Trophoblast cell (in vitro differentiated cells and primary cell): ENCODE results near the gene ASF1B.

ENCODE experiments used
- DNase-seq, 2 donors: peaks; one replicate each; pipeline ENCODE4 v3.0.0-alpha.2; 2016
- H2AFZ ChIP-seq: 2 replicates; pipeline ENCODE4 v1.6.1; 2013; ENCODE audit warnings: low read length, moderate library complexity, mild to moderate bottlenecking; ENCODE audit not compliant: insufficient read depth, poor library complexity
- H2AK5ac ChIP-seq: 2 replicates; pipeline ENCODE4 v1.6.1; 2013; ENCODE audit warnings: mild to moderate bottlenecking, low read length
- H2BK120ac ChIP-seq: 2 replicates; pipeline ENCODE4 v1.6.1; 2013; ENCODE audit warnings: low read length, mild to moderate bottlenecking, moderate library complexity; ENCODE audit not compliant: insufficient read depth, poor library complexity
- H2BK12ac ChIP-seq: 2 replicates; pipeline ENCODE4 v1.6.1; 2013; ENCODE audit warnings: mild to moderate bottlenecking, low read length, moderate library complexity
- H2BK5ac ChIP-seq: 2 replicates; pipeline ENCODE4 v1.6.1; 2013; ENCODE audit warnings: low read length, low read depth, moderate library complexity, mild to moderate bottlenecking; ENCODE audit not compliant: poor library complexity
- H3K14ac ChIP-seq: 2 replicates; pipeline ENCODE4 v1.6.1; 2013; ENCODE audit warnings: mild to moderate bottlenecking, low read length
- H3K18ac ChIP-seq: 2 replicates; pipeline ENCODE4 v1.6.1; 2013; ENCODE audit warnings: mild to moderate bottlenecking, low read length
- H3K23ac ChIP-seq: 2 replicates; pipeline ENCODE4 v1.6.1; 2013; ENCODE audit warnings: low read length
- H3K27ac ChIP-seq: 2 replicates; pipeline ENCODE4 v1.5.1; 2013; ENCODE audit warnings: low read depth, mild to moderate bottlenecking, inconsistent platforms, low read length, moderate library complexity
- H3K27me3 ChIP-seq: 2 replicates; pipeline ENCODE4 v1.6.1; 2013; ENCODE audit warnings: inconsistent platforms, mild to moderate bottlenecking, low read length, moderate library complexity; ENCODE audit not compliant: insufficient read depth
- H3K36me3 ChIP-seq, 2 experiments: 1 replicate in 1 of 2; 2 replicates in 1 of 2; pipeline ENCODE4 v1.6.1; 2013; ENCODE audit warnings: low read length in 2 of 2, mild to moderate bottlenecking in 2 of 2, moderate library complexity in 1 of 2; ENCODE audit not compliant: insufficient read depth in 2 of 2, control insufficient read depth in 1 of 2
- H3K4ac ChIP-seq: 2 replicates; pipeline ENCODE4 v1.6.1; 2013; ENCODE audit warnings: low read depth, mild to moderate bottlenecking, low read length, moderate library complexity
- H3K4me1 ChIP-seq, 2 experiments: 1 replicate in 1 of 2; 2 replicates in 1 of 2; pipeline ENCODE4 v1.6.1; 2013; ENCODE audit warnings: low read length in 2 of 2, mild to moderate bottlenecking in 2 of 2, moderate library complexity in 1 of 2; ENCODE audit not compliant: insufficient read depth in 2 of 2, control insufficient read depth in 1 of 2
- H3K4me2 ChIP-seq: 2 replicates; pipeline ENCODE4 v1.6.1; 2013; ENCODE audit warnings: inconsistent platforms, mild to moderate bottlenecking, low read length, moderate library complexity
- H3K4me3 ChIP-seq: 2 replicates; pipeline ENCODE4 v1.5.1; 2013; ENCODE audit warnings: mild to moderate bottlenecking, low read depth, low read length, inconsistent platforms
- H3K79me1 ChIP-seq: one replicate; pipeline ENCODE4 v1.6.1; 2013; ENCODE audit warnings: low read length
- H3K79me2 ChIP-seq: 2 replicates; pipeline ENCODE4 v1.6.1; 2013; ENCODE audit warnings: low read length, mild to moderate bottlenecking; ENCODE audit not compliant: control insufficient read depth, insufficient read depth, poor library complexity
- H3K9ac ChIP-seq: 2 replicates; pipeline ENCODE4 v1.6.1; 2013; ENCODE audit warnings: mild to moderate bottlenecking, low read length
- H3K9me3 ChIP-seq: 2 replicates; pipeline ENCODE4 v1.6.1; 2013; ENCODE audit warnings: low read depth, mild to moderate bottlenecking, control low read depth, inconsistent platforms, low read length; ENCODE audit not compliant: insufficient read depth
- H4K12ac ChIP-seq: 2 replicates; pipeline ENCODE4 v1.6.1; 2013; ENCODE audit warnings: low read depth, mild to moderate bottlenecking, low read length, moderate library complexity
- H4K8ac ChIP-seq: 2 replicates; pipeline ENCODE4 v1.6.1; 2013; ENCODE audit warnings: low read depth, mild to moderate bottlenecking, low read length, moderate library complexity
- H4K91ac ChIP-seq: one replicate; pipeline ENCODE4 v1.6.1; 2013; ENCODE audit warnings: low read depth, mild to moderate bottlenecking, low read length, moderate library complexity
- WGBS: extraction: QIAGEN DNeasy Blood & Tissue Kit; methylation state at CpG from one replicate; pipeline ENCODE4 v1.1.7; 2013; ENCODE audit warnings: missing lambda C conversion rate; ENCODE audit not compliant: insufficient read length, insufficient coverage; ENCODE audit errors: extremely low coverage; 5-methylcytosine and 5-hydroxymethylcytosine counted together

ASF1B gene

GRCh38 chr19:14175351-14175792, 39.0 kb upstream of the ASF1B start:
- no peak overlapping the region for H4K8ac ChIP-seq
- no peak overlapping the region for H3K4me3 ChIP-seq
- H2AFZ ChIP-seq, result no peak overlapping the region
- no peak overlapping the region for H3K14ac ChIP-seq
- 100% methylated on average over 2 of the region's 6 CpGs for WGBS
- H3K4me1 ChIP-seq, result no peaks in the 10 kb centered on the region
- H4K91ac ChIP-seq, result no peak overlapping the region
- H3K4ac ChIP-seq, result no peak overlapping the region
- no peak overlapping the region for H3K18ac ChIP-seq
- no peak for DNase-seq
- no peak overlapping the region for H2AK5ac ChIP-seq
- no peak overlapping the region for H4K12ac ChIP-seq
- H3K79me2 ChIP-seq, result no peaks in the 10 kb centered on the region
- no peak overlapping the region for H3K4me2 ChIP-seq
- no peak overlapping the region for H3K27ac ChIP-seq
- no peaks in the 10 kb centered on the region for H3K9me3 ChIP-seq
- H2BK5ac ChIP-seq, result no peak overlapping the region
- no peaks in the 10 kb centered on the region for H3K79me1 ChIP-seq
- H3K23ac ChIP-seq, result no peak overlapping the region
- peaks cover 2 to 3% of the 10 kb centered on the region in 2 experiments for H3K36me3 ChIP-seq
- H3K27me3 ChIP-seq, result no peaks in the 10 kb centered on the region
- no peak overlapping the region for H2BK12ac ChIP-seq
- H2BK120ac ChIP-seq, result no peak overlapping the region
- H3K9ac ChIP-seq, result no peak overlapping the region

- no peak overlapping the region for H4K12ac ChIP-seq
- H3K23ac ChIP-seq, result no peak overlapping the region
- no peak overlapping the region for H2BK12ac ChIP-seq
- H3K27me3 ChIP-seq, result no peaks in the 10 kb centered on the region
- H3K9ac ChIP-seq, result no peak overlapping the region
- H2AFZ ChIP-seq, result no peak overlapping the region
- H2BK5ac ChIP-seq, result no peak overlapping the region
- H3K27ac ChIP-seq, result no peak overlapping the region
- no peak overlapping the region for H2BK120ac ChIP-seq
- no peak overlapping the region for H4K8ac ChIP-seq
- H3K4me1 ChIP-seq, result no peaks in the 10 kb centered on the region
- H3K36me3 ChIP-seq, result peaks cover 4 to 7% of the 10 kb centered on the region in 2 experiments
- H3K4me2 ChIP-seq, result no peak overlapping the region
- no peak overlapping the region for H3K4me3 ChIP-seq
- H3K79me2 ChIP-seq, result no peaks in the 10 kb centered on the region
- no peak overlapping the region for H2AK5ac ChIP-seq
- no peak overlapping the region for H4K91ac ChIP-seq
- H3K14ac ChIP-seq, result no peak overlapping the region
- no peaks in the 10 kb centered on the region for H3K79me1 ChIP-seq
- no peak overlapping the region for H3K18ac ChIP-seq
- H3K9me3 ChIP-seq, result no peaks in the 10 kb centered on the region
- H3K4ac ChIP-seq, result no peak overlapping the region
- DNase-seq, result no peak
- WGBS, result no CpG with 5 or more reads among the region's 9 CpGs
Observed at GRCh38 chr19:14174883-14175282, 38.5 kb upstream of the ASF1B start.

GRCh38 chr19:14168993-14169392, 32.6 kb upstream of the ASF1B start:
- no peak overlapping the region for H3K4ac ChIP-seq
- H3K9me3 ChIP-seq, result no peaks in the 10 kb centered on the region
- no peak overlapping the region for H3K4me3 ChIP-seq
- H3K4me1 ChIP-seq, result no peaks in the 10 kb centered on the region
- H3K9ac ChIP-seq, result no peak overlapping the region
- peaks cover 4 to 9% of the 10 kb centered on the region in 2 experiments for H3K36me3 ChIP-seq
- H3K27me3 ChIP-seq, result no peaks in the 10 kb centered on the region
- H2BK5ac ChIP-seq, result no peak overlapping the region
- H4K8ac ChIP-seq, result no peak overlapping the region
- no peak overlapping the region for H3K23ac ChIP-seq
- no peaks in the 10 kb centered on the region for H3K79me1 ChIP-seq
- DNase-seq, result no peak
- H2BK120ac ChIP-seq, result no peak overlapping the region
- no CpG with 5 or more reads among the region's 12 CpGs for WGBS
- no peak overlapping the region for H2AFZ ChIP-seq
- H3K79me2 ChIP-seq, result no peaks in the 10 kb centered on the region
- no peak overlapping the region for H4K91ac ChIP-seq
- H3K27ac ChIP-seq, result no peak overlapping the region
- H3K14ac ChIP-seq, result no peak overlapping the region
- no peak overlapping the region for H3K18ac ChIP-seq
- H3K4me2 ChIP-seq, result no peak overlapping the region
- H4K12ac ChIP-seq, result no peak overlapping the region
- H2AK5ac ChIP-seq, result no peak overlapping the region
- H2BK12ac ChIP-seq, result no peak overlapping the region

- Histone ChIP-seq H2BK120ac (no peak overlapping the region), H3K4me3 (no peak overlapping the region), H3K79me2 (no peaks in the 10 kb centered on the region), H4K12ac (no peak overlapping the region), H3K79me1 (no peaks in the 10 kb centered on the region), H3K18ac (no peak overlapping the region), H3K4ac (no peak overlapping the region), H3K4me1 (no peaks in the 10 kb centered on the region), H3K9me3 (no peaks in the 10 kb centered on the region), H2AFZ (no peak overlapping the region), H4K91ac (no peak overlapping the region), H2AK5ac (no peak overlapping the region), H2BK5ac (no peak overlapping the region), H4K8ac (no peak overlapping the region), H3K4me2 (no peak overlapping the region), H3K23ac (no peak overlapping the region), H3K27me3 (no peaks in the 10 kb centered on the region), H3K14ac (no peak overlapping the region), H3K9ac (no peak overlapping the region), H3K36me3 (peaks cover 4 to 9% of the 10 kb centered on the region in 2 experiments), H3K27ac (no peak overlapping the region), H2BK12ac (no peak overlapping the region)
- no peak for DNase-seq
- WGBS, result no CpG with 5 or more reads among the region's 19 CpGs
Observed at GRCh38 chr19:14168259-14168972, 32.0 kb upstream of the ASF1B start.
